ENCODE data around the gene CREM. TPM values are rescaled to one million over a fixed set of nuclear protein-coding genes. Genes with fewer than 3 reads are reported as not detected.

Gene CREM
- total RNA-seq, 1 experiment from 2014 or later: 20.0 TPM

GRCh38 chr10:35224045-35224740 lies 97.5 kb downstream of the CREM start:
- DNase-seq: no peak
- no peak overlapping the region for H3K4ac ChIP-seq (ENCODE audit: low read depth, low read length)
- no peak overlapping the region for H2BK12ac ChIP-seq (ENCODE audit: insufficient read length, low read depth, low read length)
- H3K23ac ChIP-seq (ENCODE audit: insufficient read length, low read depth, low read length): no peak overlapping the region
- no peaks in the 10 kb centered on the region for H3K23me2 ChIP-seq (ENCODE audit: insufficient read length, low read depth, low read length, poor library complexity, severe bottlenecking)
- no peak overlapping the region for H2AK5ac ChIP-seq (ENCODE audit: insufficient read length, low read length)
- H3K79me2 ChIP-seq (ENCODE audit: insufficient read depth, low read length): no peaks in the 10 kb centered on the region
- H3K27ac Mint-ChIP-seq: no peak overlapping the region
- H3K27me3 Mint-ChIP-seq (ENCODE audit: low read depth): no peaks in the 10 kb centered on the region
- H3K9me3 Mint-ChIP-seq: no peaks in the 10 kb centered on the region
- no peak overlapping the region for H3K9ac ChIP-seq (ENCODE audit: extremely low read depth, insufficient read length, low read length)
- H3K36me3 Mint-ChIP-seq (ENCODE audit: insufficient read depth in 1 of 3, low read depth in 3 of 3): no peaks in the 10 kb centered on the region
- no peaks in the 10 kb centered on the region for H3K79me1 ChIP-seq (ENCODE audit: insufficient read depth, low read depth, low read length, poor library complexity, severe bottlenecking)
- H3K27ac ChIP-seq (ENCODE audit: insufficient read length, low read depth, low read length): no peak overlapping the region
- no peak overlapping the region for H2AFZ ChIP-seq (ENCODE audit: low read length)
- no peak overlapping the region for H3K18ac ChIP-seq (ENCODE audit: insufficient read length, low read depth, low read length)
- H2BK20ac ChIP-seq (ENCODE audit: low read depth, low read length, poor library complexity, severe bottlenecking): no peak overlapping the region
- H2BK15ac ChIP-seq (ENCODE audit: low read depth, low read length): no peak overlapping the region
- no CpG with 5 or more reads among the region's 8 CpGs for WGBS (ENCODE audit: extremely low coverage, insufficient read length, low lambda C conversion rate)
- H3K9me3 ChIP-seq (ENCODE audit: control insufficient read depth, low read depth, low read length): no peaks in the 10 kb centered on the region
- H3K27me3 ChIP-seq (ENCODE audit: insufficient read depth, low read length): no peaks in the 10 kb centered on the region
- H4K5ac ChIP-seq (ENCODE audit: insufficient read length, low read depth, low read length): no peak overlapping the region
- H4K8ac ChIP-seq (replicated peaks; ENCODE audit: insufficient read length, low read depth, low read length): no peak overlapping the region
- H3K4me2 ChIP-seq (ENCODE audit: insufficient read depth, insufficient read length, low read length): no peak overlapping the region
- H2BK120ac ChIP-seq (ENCODE audit: low read depth, low read length, poor library complexity, severe bottlenecking): no peak overlapping the region
- no peaks in the 10 kb centered on the region for H4K20me1 ChIP-seq (ENCODE audit: control insufficient read depth, insufficient read depth, insufficient read length)
- no peak overlapping the region for H3K14ac ChIP-seq (ENCODE audit: insufficient read depth, low read length)
- no peaks in the 10 kb centered on the region for H3K4me1 ChIP-seq (ENCODE audit: insufficient read depth, low read length)
- no peak overlapping the region for H2BK5ac ChIP-seq (ENCODE audit: insufficient read length, low read length)
- TF ChIP-seq CTCF (conservative IDR thresholded peaks at IDR 0.05): 0 out of 3 replicates have a peak, but pooled peaks have one; percentile 16
- H3K4me1 Mint-ChIP-seq: no peaks in the 10 kb centered on the region
- H3K4me3 Mint-ChIP-seq: no peak overlapping the region
- no peak overlapping the region for H3K56ac ChIP-seq (ENCODE audit: insufficient read length, low read depth, low read length)
- H4K91ac ChIP-seq (ENCODE audit: insufficient read length, low read depth, low read length): no peak overlapping the region
- H3T11ph ChIP-seq (ENCODE audit: low read length): no peak overlapping the region
